ENCODE measurements around the gene PDHB. TPM values are rescaled to one million over a fixed set of nuclear protein-coding genes. Genes with fewer than 3 reads are reported as not detected.

The PDHB gene
- total and polyA plus RNA-seq, 2 donors (not counting 1 experiment from before 2014, with no cell fraction given), result 69.9 to 201 TPM

GRCh38 chr3:58384381-58385090, 49.1 kb downstream of the PDHB start:
- Histone ChIP-seq H3K4me3 (replicated peaks in 1 of 4; ENCODE audit: control extremely low read depth in 1 of 4, insufficient read depth in 1 of 4, low read depth in 3 of 4, low read length in 4 of 4) (no peak overlapping the region), H3K79me2 (ENCODE audit: control insufficient read depth, insufficient read depth, low read length) (no peaks in the 10 kb centered on the region), H3K9me3 (ENCODE audit: control insufficient read depth, insufficient read depth, low read depth, low read length) (no peaks in the 10 kb centered on the region), H3K4me2 (ENCODE audit: extremely low read depth, insufficient read depth, low read length) (peak overlapping the region; percentile 17), H2AFZ (ENCODE audit: low read length) (no peak overlapping the region), H3K9ac (ENCODE audit: insufficient read depth, low read length) (no peak overlapping the region), H3K27me3 (ENCODE audit: control insufficient read depth, insufficient read depth, low read length) (no peaks in the 10 kb centered on the region), H3K27ac (ENCODE audit: insufficient read depth, low read length) (peak overlapping the region; percentile 72), H3K4me1 (ENCODE audit: control insufficient read depth, extremely low read depth, insufficient read depth, low read length) (peaks cover 34% of the 10 kb centered on the region), H4K20me1 (ENCODE audit: control insufficient read depth, extremely low read depth, insufficient read depth, low read length) (no peaks in the 10 kb centered on the region), H3K36me3 (ENCODE audit: control insufficient read depth, insufficient read depth, low read length) (no peaks in the 10 kb centered on the region)
- TF ChIP-seq EZH2 (IDR thresholded peaks at IDR 0.05; ENCODE audit: low read length, missing control alignments), result no peak
- no peak for TF ChIP-seq CTCF (conservative IDR thresholded peaks at IDR 0.05 in 1 of 2, IDR thresholded peaks at IDR 0.05 in 1 of 2; ENCODE audit: low read depth in 1 of 2, low read length in 2 of 2)
- no peak for DNase-seq (ENCODE audit: low read depth in 2 of 2)

- peak; percentile 95 to 100 for DNase-seq (ENCODE audit: low read depth in 2 of 2)
- H2AFZ ChIP-seq (ENCODE audit: low read length), result no peak overlapping the region
- TF ChIP-seq CTCF (conservative IDR thresholded peaks at IDR 0.05 in 1 of 2, IDR thresholded peaks at IDR 0.05 in 1 of 2; ENCODE audit: low read depth in 1 of 2, low read length in 2 of 2) (no peak), EZH2 (IDR thresholded peaks at IDR 0.05; ENCODE audit: low read length, missing control alignments) (no peak)
- H4K20me1 ChIP-seq (ENCODE audit: control insufficient read depth, extremely low read depth, insufficient read depth, low read length), result no peaks in the 10 kb centered on the region
- H3K36me3 ChIP-seq (ENCODE audit: control insufficient read depth, insufficient read depth, low read length), result no peaks in the 10 kb centered on the region
- H3K27me3 ChIP-seq (ENCODE audit: control insufficient read depth, insufficient read depth, low read length), result no peaks in the 10 kb centered on the region
- peak overlapping the region; percentile 46 for H3K4me2 ChIP-seq (ENCODE audit: extremely low read depth, insufficient read depth, low read length)
- peaks cover 34% of the 10 kb centered on the region for H3K4me1 ChIP-seq (ENCODE audit: control insufficient read depth, extremely low read depth, insufficient read depth, low read length)
- H3K9me3 ChIP-seq (ENCODE audit: control insufficient read depth, insufficient read depth, low read depth, low read length), result no peaks in the 10 kb centered on the region
- H3K4me3 ChIP-seq (replicated peaks in 1 of 4; ENCODE audit: control extremely low read depth in 1 of 4, insufficient read depth in 1 of 4, low read depth in 3 of 4, low read length in 4 of 4), result no peak overlapping the region
- H3K9ac ChIP-seq (ENCODE audit: insufficient read depth, low read length), result no peak overlapping the region
- peak overlapping the region; percentile 72 for H3K27ac ChIP-seq (ENCODE audit: insufficient read depth, low read length)
- H3K79me2 ChIP-seq (ENCODE audit: control insufficient read depth, insufficient read depth, low read length), result no peaks in the 10 kb centered on the region
Measured at GRCh38 chr3:58383904-58384303, 49.7 kb downstream of the PDHB start.

DNA sequence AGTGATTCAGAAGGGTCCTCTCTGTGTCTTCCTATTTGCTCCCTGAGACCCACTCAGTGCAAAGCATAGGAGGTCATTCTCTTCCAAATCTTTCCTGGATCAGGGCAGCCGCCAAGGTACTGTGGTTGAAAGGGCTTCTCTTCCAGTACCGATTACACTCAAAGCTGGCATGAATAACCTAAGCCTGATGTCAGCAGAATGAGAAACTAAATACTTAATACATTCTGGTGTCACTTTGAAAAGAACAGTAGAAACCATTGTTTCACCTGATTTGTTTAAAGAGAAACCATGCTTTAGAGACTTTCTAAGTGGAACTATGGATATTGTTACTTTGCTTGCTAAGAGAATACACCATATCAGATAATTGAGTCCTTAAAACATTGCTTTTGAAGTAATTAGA, 50.2 kb downstream of the PDHB start:
- H4K20me1 ChIP-seq (ENCODE audit: control insufficient read depth, extremely low read depth, insufficient read depth, low read length), result no peaks in the 10 kb centered on the region
- no peaks in the 10 kb centered on the region for H3K79me2 ChIP-seq (ENCODE audit: control insufficient read depth, insufficient read depth, low read length)
- H3K4me1 ChIP-seq (ENCODE audit: control insufficient read depth, extremely low read depth, insufficient read depth, low read length), result peaks cover 34% of the 10 kb centered on the region
- no peak overlapping the region for H3K9ac ChIP-seq (ENCODE audit: insufficient read depth, low read length)
- H3K27ac ChIP-seq (ENCODE audit: insufficient read depth, low read length), result peak overlapping the region; percentile 72
- H3K36me3 ChIP-seq (ENCODE audit: control insufficient read depth, insufficient read depth, low read length), result no peaks in the 10 kb centered on the region
- peak; percentile 49 to 88 for DNase-seq (ENCODE audit: low read depth in 2 of 2)
- H3K9me3 ChIP-seq (ENCODE audit: control insufficient read depth, insufficient read depth, low read depth, low read length), result no peaks in the 10 kb centered on the region
- H3K4me2 ChIP-seq (ENCODE audit: extremely low read depth, insufficient read depth, low read length), result peak overlapping the region; percentile 46
- H3K27me3 ChIP-seq (ENCODE audit: control insufficient read depth, insufficient read depth, low read length), result no peaks in the 10 kb centered on the region
- no peak overlapping the region for H2AFZ ChIP-seq (ENCODE audit: low read length)
- no peak overlapping the region for H3K4me3 ChIP-seq (replicated peaks in 1 of 4; ENCODE audit: control extremely low read depth in 1 of 4, insufficient read depth in 1 of 4, low read depth in 3 of 4, low read length in 4 of 4)
- no peak for TF ChIP-seq EZH2 (IDR thresholded peaks at IDR 0.05; ENCODE audit: low read length, missing control alignments)
- no peak for TF ChIP-seq CTCF (conservative IDR thresholded peaks at IDR 0.05 in 1 of 2, IDR thresholded peaks at IDR 0.05 in 1 of 2; ENCODE audit: low read depth in 1 of 2, low read length in 2 of 2)
